Measurements from ENCODE around the gene SYNJ2. TPM values are rescaled to one million over a fixed set of nuclear protein-coding genes. Genes with fewer than 3 reads are reported as not detected.

SYNJ2 gene
- total RNA-seq, 4 donors from 2014 or later, result 2.2 to 7.9 (median 3.1) TPM

GRCh38 chr6:158053377-158054313, 72.0 kb downstream of the SYNJ2 start:
- TF ChIP-seq CTCF (IDR thresholded peaks at IDR 0.05; ENCODE audit: low read depth), result no peak

GRCh38 chr6:158056355-158056754, 74.7 kb downstream of the SYNJ2 start:
- TF ChIP-seq CTCF (IDR thresholded peaks at IDR 0.05; ENCODE audit: low read depth), result no peak

GRCh38 chr6:158056804-158057203, 75.1 kb downstream of the SYNJ2 start:
- TF ChIP-seq CTCF (IDR thresholded peaks at IDR 0.05; ENCODE audit: low read depth), result no peak

GRCh38 chr6:158057213-158057987, 75.7 kb downstream of the SYNJ2 start:
- no peak for TF ChIP-seq CTCF (IDR thresholded peaks at IDR 0.05; ENCODE audit: low read depth)

GRCh38 chr6:158058171-158058651, 76.5 kb downstream of the SYNJ2 start:
- no peak for TF ChIP-seq CTCF (IDR thresholded peaks at IDR 0.05; ENCODE audit: low read depth)

GRCh38 chr6:158059108-158059507, 77.4 kb downstream of the SYNJ2 start:
- TF ChIP-seq CTCF (IDR thresholded peaks at IDR 0.05; ENCODE audit: low read depth), result no peak
